ENCODE results near the gene PUM1.
"Not testable (repeated sequence)": the region's sequence is repeated elsewhere in the genome, so short reads cannot be mapped to it uniquely, and the experiment has no call there.

Gene PUM1

DNA sequence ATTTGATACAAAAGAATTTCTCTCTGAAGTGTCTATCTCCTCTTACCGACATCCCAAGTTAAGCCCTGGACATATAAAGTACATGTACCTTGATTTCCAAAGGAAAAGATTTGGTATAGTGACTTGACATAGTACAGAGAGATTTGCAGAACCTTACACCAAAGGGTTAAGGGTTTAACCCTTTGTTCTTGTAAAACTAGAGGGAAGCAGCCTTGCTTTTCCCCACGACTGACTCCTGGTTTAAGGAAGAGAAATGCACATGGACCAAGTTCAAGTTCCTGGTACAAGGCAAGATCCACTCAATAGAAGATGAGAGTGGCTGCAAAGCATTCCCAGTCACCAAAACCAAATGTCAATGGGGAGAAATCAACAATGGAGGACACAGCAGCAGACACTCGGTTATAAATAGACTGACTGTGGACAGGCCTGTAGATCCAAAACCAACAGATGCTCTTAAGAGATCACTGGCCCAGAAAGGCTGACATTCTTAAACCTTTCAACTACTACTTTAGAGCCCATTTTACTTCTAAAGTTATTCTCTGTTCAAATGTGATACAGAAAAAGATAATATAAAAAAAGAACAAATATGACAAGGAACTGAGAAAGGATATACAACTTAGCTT, 69.4 kb downstream of the PUM1 start:
- no peak for DNase-seq (ENCODE audit: low read depth in 2 of 2)

DNA sequence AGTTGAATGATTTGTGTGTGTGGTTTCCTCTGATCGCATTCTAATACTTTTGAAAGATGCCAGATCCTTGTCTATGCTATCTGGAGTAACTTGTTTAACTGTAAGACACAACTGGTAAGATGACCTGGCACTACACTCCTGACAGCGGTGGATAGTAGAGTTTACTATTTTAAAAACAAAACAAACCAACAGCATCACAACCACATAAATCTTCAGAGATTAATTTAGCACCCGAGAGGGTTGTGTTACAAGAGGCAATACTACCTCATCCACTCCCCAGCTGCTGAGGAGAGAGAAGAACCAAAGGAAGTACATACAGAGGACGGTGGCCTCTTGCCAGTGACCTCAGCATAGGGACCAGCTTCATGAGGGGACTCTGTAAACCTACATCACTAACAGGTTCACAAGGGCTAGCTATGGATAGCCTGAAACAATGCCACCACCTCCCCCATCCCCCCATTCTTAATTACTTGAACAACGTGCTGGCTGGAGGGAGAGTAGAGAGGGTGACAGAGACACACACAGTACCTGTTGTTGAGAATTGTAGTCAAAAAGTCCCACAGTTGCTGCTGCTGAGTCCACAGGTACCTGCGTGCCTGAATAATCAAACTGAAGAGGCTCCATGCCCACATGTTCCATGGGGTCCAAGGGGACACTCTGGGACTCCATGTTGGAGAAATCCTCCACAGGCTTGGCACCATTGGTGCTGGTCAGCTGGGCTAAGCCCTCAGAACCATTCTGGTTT, 73.5 kb downstream of the PUM1 start:
- DNase-seq (ENCODE audit: low read depth in 2 of 2), result no peak

DNA sequence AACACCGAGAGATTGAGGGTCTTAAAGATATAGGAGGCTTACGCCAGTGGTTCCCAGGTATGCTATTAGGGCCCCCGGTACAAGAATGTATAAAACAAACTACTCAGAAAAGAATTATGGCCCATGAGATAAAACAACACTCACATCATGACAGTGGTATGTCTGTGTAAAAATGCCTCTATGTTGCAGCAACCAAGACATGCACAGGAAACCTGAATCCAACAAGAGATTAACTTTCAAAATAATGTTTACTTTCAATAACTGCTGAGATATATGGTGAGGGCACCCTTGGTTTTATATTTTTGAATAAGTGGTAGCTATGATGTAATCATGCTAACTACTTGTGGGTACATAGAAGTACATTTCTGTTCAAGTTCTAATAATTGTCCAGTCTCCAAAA, 74.9 kb downstream of the PUM1 start:
- no peak for DNase-seq (ENCODE audit: low read depth in 2 of 2)

DNA sequence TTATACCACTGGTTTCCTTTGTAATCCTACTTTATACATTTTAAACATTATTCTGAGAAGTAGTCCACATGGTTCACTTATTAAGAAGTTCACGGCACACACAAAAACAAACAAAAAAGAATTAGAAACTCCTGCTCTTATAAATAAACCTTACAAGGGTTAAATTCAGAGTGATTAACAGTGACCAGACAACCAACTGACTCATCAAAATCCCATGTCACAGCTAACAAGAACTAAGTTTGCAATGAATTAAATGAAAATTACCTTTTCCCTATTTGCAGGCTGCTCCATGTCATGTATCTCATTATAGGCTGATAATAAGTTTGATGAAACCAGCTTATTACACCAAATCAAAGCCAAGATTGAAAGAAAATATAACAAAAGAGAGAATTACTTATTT, 77.5 kb downstream of the PUM1 start:
- DNase-seq (ENCODE audit: low read depth in 2 of 2), result no peak

DNA sequence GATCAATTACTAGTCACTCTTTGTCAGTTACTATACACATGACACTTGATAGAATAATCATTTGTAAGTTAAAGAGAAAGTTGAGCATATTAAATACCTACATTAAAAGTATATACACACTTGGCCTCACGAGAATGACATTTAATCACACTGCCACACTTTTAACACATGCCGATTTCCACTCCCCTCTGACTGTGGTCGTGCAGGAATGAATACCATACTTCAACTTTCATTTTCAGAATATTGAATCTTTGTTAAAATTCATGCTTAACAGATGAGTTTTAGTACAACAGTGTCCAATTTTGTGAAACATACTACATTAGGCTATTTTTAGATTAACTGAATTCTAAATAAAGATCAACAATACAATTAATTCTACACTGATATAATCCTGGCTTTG, 78.8 kb downstream of the PUM1 start:
- no peak for DNase-seq (ENCODE audit: low read depth in 2 of 2)

DNA sequence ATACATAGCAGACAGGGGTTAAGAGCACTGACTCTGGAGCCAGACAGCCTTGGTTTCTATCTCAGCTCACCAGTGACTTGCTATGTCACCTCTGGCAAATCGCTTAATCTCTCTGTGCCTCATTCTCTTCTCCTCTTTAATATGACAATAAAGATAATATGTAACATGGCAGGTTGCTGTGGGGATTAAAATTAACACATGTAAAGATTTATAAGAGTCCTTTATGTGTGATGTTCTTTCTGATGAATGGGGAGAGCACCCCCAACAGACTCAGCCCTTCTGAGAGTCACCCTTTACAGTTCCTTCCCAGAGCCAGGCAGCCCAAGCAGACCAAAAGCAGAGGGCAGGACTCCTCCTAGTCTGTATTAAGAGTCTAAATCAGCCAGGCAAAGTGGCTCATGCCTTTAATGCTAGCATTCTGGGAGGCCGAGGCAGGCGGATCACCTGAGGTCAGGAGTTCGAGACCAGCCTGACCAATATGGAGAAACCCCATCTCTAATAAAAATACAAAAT, 80.5 kb downstream of the PUM1 start:
- DNase-seq (ENCODE audit: low read depth in 2 of 2), result no peak

DNA sequence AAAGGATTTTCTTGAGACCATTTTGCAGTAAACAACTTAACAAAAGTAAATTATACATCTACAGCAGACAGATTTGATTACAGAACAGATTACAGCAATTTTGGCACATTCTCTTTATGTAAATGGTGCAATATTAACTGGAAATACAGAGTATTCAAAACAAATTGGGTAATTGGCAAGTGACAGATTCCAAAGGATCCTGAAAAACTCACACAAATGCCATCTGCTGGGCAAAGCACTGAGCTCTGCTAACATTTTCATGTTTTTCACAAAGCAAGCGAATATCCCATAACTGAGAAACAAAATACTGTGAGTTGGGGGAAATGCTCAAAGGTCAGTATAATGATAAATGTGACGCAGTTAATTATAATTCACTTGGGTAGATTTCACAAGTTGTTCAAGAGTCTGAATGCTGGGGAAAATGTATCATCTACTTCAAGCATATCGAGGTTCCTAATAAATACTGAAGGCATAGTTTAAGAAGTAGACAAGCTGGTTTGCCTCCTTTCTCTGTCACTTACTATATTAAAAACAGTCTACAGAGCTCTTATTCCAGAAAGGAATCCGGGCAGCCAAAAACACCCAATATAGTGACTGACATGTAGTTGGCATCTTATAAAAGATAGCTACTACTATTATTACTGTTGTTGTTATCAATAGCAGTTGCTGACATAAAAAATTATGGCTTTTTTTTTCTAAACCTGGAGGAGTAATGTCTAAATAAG, 81.2 kb downstream of the PUM1 start:
- DNase-seq (ENCODE audit: low read depth in 2 of 2), result no peak

DNA sequence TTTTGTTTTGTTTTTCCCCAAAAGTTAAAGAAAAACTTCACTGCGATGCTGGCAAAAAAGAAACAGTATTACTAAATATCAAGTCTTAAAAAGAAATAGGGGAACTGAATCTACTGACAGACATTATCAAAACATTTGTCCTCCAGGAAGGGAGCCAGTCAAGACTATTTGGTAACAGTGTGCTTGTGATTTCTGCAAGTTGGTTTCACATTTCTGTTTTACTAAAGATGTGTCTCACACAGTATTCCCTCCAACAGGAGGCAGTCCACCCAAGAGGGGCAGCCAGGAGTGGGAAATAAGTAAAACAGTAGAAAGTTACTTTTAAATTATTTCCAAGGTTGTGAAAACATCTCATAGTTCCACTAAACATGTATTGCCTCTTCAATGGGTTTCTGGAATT, 82.6 kb downstream of the PUM1 start:
- DNase-seq (ENCODE audit: low read depth in 2 of 2), result no peak

DNA sequence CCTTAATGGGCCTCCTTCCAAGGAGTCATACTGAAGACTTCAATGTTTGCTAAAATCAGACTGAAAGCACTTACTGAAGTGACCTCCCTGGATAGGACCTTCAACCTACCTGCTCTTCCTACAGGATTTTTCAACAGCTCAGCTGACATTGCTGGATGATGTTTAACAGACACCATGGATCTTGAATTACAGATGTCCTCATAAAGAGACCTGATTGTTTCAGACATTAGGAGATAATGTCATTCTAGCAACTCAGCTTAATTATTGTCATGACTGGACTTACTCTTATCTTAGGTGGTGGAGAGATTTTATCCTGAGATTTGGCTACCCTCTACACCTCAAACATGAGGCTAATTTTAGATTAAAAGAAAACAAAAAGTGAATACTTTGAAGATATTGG, 83.1 kb downstream of the PUM1 start:
- DNase-seq (ENCODE audit: low read depth in 2 of 2), result no peak

DNA sequence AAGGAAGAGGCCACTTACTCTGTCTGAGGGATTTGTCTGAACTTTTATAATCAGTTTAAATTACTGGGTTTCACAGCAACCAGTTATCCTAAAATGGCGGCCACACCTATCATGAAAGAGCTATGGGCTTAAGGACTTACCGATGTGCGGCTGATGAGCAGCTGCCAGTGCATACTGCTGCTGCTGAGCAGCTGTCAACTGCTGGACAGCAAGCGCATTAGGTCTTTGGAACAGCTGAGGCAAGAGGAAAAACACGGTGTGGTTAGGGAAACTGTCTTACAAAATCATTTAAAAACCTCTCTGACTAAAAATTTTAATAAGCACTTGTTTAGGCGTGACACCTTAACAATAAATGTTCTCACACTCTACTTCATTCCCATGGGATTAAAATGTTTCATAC, 84.3 kb downstream of the PUM1 start:
- no peak for DNase-seq (ENCODE audit: low read depth in 2 of 2)

DNA sequence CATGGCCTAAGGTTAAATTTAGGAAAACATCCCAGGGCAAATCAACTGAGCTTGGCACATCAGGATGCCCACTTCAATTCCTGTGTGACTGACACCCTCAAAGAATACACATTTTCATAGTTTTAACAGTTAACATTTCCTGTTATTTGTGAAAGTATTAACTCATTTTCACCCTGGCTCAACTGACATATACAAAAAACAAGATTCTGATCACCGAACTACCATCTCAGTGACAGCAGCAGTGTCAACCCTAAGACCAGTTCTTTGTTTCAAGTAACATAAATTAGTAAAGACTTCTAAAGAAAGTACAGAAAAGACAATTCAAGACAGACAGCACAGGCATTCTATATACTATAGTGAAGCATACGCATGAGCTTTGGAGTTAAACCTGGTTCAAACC, 88.0 kb downstream of the PUM1 start:
- no peak for DNase-seq (ENCODE audit: low read depth in 2 of 2)

DNA sequence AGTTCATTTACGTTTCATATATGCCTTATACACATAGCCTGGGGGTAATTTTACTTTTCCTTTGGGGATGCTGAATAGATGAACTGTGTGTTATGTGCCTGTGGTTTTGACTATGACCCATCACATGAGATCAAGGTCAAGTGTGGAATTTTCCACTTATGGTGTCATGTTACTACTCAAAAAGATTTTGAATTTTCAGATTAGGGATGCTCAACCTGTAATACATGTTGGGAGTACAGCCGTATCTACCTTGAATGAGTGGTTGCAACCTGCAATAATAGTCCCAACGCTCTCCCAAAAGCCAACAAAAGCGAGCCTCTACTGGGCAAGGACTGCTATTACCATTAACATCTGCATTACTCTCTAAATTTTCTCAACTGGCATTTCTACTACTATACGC, 88.4 kb downstream of the PUM1 start:
- DNase-seq (ENCODE audit: low read depth in 2 of 2), result no peak

DNA sequence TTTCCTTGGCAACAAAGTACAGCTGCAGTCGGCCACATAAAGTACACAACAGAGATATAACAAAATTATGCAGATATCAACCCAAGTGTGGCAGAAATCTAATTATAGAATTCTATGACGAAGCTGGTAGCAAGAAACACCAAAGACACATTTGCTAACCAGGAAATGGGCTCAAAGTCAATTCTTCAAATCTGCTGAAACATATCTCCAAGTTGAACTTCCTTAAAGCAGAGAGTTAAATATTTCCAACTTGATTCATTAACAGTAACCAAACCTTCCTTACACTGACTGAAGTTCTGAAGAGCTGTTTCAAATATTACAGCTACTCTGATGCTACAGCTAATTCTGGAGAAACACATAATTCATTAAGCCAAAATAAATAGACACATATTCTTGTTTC, 89.4 kb downstream of the PUM1 start:
- DNase-seq (ENCODE audit: low read depth in 2 of 2), result no peak

DNA sequence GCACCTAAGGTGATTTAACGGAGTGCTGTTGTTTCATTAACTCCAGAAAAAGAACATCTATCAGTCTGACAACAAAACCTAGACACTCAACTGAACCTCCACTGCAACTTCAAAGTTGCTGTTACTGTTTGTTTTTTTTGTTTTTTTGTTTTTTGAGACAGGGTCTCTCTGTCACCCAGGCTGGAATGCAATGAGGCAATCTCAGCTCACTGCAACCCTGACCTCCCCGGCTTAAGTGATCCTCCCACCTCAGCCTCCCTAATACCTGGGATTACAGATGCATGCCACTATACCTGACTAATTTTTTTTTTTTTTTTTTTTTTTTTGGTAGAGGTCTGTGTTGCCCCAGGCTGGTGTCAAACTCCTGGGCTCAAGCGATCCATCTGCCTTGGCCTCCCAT, 90.3 kb downstream of the PUM1 start:
- DNase-seq (ENCODE audit: low read depth in 2 of 2), result no peak

DNA sequence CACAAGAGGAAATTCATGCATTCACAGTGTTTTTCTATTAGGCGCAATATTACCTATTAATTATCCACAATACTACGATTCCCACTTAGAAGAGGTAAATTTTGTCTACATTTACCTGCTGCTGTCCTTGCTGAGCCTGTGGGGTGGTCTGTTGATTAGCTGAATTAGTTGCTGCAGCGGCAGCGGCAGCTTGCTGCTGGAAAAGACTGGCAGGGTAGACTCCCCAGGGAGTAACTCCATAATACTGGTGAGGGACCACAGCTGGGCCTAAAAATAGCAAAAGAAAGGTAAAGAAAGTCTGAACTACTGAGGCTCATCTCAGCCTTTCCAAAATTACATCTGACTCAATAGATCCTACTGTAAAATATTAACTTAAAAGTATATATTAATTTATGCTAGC, 91.0 kb downstream of the PUM1 start:
- DNase-seq (ENCODE audit: low read depth in 2 of 2), result no peak

DNA sequence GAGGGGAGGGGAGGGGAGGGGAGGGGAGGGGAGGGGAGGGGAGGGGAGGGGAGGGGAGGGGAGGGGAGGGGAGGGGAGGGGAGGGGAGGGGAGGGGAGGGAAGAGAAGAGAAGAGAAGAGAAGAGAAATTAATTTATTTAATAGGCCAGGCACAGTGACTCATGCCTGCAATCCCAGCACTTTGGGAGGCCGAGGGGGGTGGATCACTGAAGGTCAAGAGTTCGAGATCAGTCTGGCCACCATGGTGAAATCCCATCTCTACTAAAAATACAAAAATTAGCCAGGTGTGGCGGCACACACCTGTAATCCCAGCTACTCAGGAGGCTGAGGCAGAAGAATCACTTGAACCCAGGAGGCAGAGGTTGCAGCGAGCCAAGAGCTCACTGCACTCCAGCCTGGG, 93.2 kb downstream of the PUM1 start:
- DNase-seq (ENCODE audit: low read depth in 2 of 2), result not testable (repeated sequence)

DNA sequence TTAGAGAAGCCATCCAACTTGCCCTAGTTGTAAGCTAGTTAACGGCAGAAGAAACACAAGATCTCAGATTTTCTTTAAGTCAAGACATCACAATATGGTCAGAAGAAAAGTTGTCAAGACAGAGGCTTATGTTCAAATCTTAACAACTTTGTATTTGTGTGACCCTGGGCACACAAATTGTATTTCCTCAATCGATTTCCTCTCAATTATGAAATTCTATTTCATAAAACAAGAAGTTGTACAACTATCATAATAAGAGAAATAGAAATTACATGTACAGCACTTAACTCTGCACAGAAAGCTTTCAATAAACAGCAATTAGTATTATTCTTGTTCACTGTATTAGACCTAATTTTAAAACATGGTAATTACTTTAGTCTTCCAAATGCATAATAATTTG, 94.0 kb downstream of the PUM1 start:
- DNase-seq (ENCODE audit: low read depth in 2 of 2), result no peak

DNA sequence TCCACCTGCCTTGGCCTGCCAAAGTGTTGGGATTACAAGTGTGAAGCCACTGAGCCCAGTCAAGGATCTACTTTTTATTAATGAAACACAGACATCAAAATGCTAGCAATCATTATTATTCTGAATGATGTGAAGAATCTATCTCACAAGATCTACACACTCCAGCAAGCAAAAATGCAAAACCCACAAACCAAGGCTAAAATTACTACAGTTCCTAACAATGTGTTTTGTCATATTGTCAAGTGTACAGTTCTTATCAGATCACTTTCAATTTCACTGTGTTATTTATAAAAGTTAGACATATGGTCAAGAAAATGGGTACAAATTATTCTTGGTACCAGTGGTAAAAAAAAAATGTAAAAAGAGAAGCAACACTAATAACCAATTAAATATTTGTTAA, 95.6 kb downstream of the PUM1 start:
- no peak for DNase-seq (ENCODE audit: low read depth in 2 of 2)

DNA sequence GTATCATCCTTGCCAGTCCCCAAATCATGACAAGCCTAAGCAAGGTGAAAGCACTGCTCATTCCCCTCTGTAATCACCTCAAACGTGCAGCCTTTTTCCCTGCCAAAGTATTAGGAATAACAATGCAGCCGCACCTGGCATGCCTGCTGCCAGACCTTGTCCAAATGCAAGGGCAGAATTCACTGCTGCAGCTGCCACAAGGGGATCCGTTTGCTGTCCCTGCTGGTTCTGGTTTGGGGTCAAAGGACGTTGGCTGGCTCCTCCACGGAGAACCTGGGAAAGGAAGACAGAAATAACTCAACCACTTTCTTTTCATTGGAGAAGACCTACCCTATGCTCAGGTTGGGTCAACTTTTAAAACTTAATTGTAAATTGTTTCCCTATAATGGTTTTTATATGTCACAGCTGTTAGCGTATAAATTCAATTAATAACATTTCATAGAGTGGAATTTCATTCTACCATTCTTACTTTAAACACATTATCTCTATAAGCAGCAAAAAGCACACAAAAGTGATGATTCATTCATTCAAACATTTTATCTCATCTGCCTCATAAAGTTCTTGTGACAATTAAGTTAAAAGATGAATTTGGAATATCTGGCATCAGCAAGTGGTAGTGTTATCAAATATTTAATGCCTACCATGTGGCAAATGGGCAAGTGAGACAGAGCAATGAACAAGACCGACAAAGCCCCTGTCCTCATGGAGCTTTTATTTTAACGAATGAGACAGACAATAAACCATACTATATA, 97.1 kb downstream of the PUM1 start:
- DNase-seq (ENCODE audit: low read depth in 2 of 2), result no peak

DNA sequence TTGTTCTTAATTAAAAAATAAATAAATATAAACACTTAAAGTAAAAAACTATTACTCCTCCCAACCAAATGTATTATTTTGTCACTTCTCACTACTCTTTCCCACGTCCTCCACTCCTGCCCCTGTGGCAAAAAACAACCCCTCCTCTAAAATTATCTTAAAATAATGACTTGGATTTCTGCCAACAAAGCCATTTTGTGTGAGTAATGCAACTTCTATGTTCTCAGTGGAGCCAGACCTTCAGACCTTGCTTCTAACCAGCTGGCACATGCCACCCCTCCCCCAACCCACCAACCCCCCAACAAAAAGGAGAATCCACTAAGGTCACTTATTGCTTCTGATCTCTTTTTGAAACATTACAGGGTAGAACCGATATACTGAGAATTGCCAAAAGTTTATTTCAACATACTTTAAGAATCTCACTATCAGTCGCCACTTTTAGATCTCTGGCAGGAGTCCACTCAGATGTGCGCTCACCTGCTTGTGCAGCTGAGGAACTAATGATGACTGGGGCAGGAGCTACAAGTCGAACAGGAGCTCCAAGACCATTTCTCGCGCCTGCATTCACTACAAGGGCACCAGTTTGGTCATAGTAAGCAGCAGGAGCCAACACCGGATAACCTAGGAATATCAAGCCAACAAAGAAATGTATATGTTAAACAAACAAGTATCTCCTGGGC, 98.7 kb downstream of the PUM1 start:
- no peak for DNase-seq (ENCODE audit: low read depth in 2 of 2)

DNA sequence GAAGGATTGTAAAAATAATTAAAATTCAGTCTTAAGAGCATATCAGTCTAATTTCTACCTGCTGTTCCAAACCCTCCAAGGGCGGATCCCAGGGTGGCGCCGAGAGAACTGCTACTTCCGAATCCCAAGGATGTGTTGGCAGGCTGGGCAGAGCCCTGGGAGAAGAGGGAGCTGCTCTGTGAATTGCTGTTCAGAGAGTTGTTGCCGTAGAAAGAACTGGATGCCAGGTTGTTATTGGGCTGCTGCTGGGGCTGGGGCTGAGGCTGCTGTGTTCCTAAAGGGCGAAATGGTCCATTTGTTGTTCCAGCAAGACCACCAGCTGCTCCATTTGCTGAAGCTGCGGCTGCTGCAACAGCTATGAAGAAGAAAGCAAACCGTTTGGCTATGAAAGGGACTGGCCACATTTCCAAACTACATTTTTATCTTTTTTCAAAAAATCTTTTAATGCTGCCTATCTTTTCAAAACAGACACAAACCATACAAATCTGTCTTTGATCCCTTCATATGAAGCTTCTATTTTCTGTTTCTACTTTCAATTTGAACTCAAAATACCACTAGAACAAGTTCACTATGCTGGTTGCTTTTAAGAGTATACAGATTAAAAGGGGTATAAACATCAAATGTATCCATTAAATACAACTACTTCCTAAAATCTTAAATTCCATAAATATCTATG, 99.5 kb downstream of the PUM1 start:
- no peak for DNase-seq (ENCODE audit: low read depth in 2 of 2)

Measured in stimulated activated CD4-positive, alpha-beta T cell treated with anti-CD3 and anti-CD28 coated beads, Interleukin-1b, Interleukin-23, amount 100 ng/mL, for 1 hour (primary cell).